Vagina (tissue), 2 donors: ENCODE measurements around the gene RPL18. TPM values are rescaled to one million over a fixed set of nuclear protein-coding genes. Genes with fewer than 3 reads are reported as not detected.

ENCODE experiments used
- DNase-seq, 2 donors: peaks; one replicate each; pipeline ENCODE4 v3.0.0-alpha.2; 2017; ENCODE audit errors: extremely low spot score in 2 of 2
- H3K27ac ChIP-seq: fragments of 200-600 bp; sonication (generic); one replicate; pipeline ENCODE4 v1.5.1; 2019
- H3K27me3 ChIP-seq: fragments of 200-600 bp; sonication (generic); one replicate; pipeline ENCODE4 v1.5.1; 2019
- H3K36me3 ChIP-seq, 2 donors: fragments of 200-600 bp; sonication (generic); one replicate each; pipeline ENCODE4 v1.5.1; 2017 to 2019
- H3K4me1 ChIP-seq: fragments of 200-600 bp; sonication (generic); one replicate; pipeline ENCODE4 v1.5.1; 2019
- H3K4me3 ChIP-seq, 2 donors: fragments of 200-600 bp; sonication (generic); 1 replicate in 1 of 2; 2 replicates in 1 of 2; pipeline ENCODE4 v1.5.1; 2016 to 2019
- H3K9me3 ChIP-seq: fragments of 200-600 bp; sonication (generic); one replicate; pipeline ENCODE4 v1.5.1; 2019
- POLR2A ChIP-seq, 2 donors: fragments of 450-650 bp; IDR thresholded peaks; one replicate each; pipeline ENCODE4 v1.6.1; 2017; ENCODE audit warnings: antibody characterized with exemption in 2 of 2, mild to moderate bottlenecking in 2 of 2, moderate library complexity in 2 of 2
- POLR2AphosphoS5 ChIP-seq, 2 donors: sonication (generic); formaldehyde crosslinking; IDR thresholded peaks; one replicate each; pipeline ENCODE4 v1.9.0; 2017; ENCODE audit warnings: antibody characterized with exemption in 2 of 2, mild to moderate bottlenecking in 2 of 2, low read depth in 1 of 2; ENCODE audit not compliant: insufficient read depth in 1 of 2
- intact Hi-C: fragments of 100-400 bp; cut with DNase I; formaldehyde crosslinking; loops from one replicate; pipeline ENCODE4 v1.15.1; 2023
- total RNA-seq: library from RNA; depleted of rRNA; stranded (reverse); fragments of >200 nt; gene quantifications from one replicate; pipeline ENCODE4 v1.2.3, GENCODE V29; 2016
- TF ChIP-seq, protein P1 (sequence below), 3 experiments: fragments of 450-650 bp in 2 of 3; fragments of 200-600 bp in 1 of 3; sonication (generic) in 1 of 3; IDR thresholded peaks; one replicate each; pipeline ENCODE4 v1.5.1; 2017 to 2019; ENCODE audit warnings: antibody characterized with exemption in 3 of 3, mild to moderate bottlenecking in 2 of 3, moderate library complexity in 2 of 3

RPL18 gene
- total RNA-seq, 1 donor from 2014 or later = 2,346 TPM

DNA sequence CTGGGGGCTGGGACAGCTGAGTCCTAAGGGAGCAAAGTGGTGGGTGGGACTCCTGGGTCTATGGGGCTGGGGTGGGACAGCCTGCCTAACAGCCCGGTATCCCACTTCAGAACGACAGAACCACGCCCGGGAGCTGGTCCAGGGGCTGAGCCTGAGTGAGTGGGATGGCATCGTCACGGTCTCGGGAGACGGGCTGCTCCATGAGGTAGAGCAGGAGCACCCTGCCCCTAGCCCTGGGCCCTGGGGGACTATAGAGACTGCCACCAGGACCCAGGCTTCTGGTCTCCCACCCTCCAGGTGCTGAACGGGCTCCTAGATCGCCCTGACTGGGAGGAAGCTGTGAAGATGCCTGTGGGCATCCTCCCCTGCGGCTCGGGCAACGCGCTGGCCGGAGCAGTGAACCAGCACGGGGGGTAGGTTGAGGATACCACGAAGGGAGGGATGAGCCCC is 8.9 kb upstream of the RPL18 start:
- Histone ChIP-seq H3K9me3 (no peaks in the 10 kb centered on the region), H3K4me1 (peaks cover 55% of the 10 kb centered on the region), H3K27ac (no peak overlapping the region), H3K36me3 (peaks cover 0 to 5% of the 10 kb centered on the region in 2 donors), H3K4me3 (no peak overlapping the region), H3K27me3 (no peaks in the 10 kb centered on the region)
- no peak for DNase-seq
- no peak for TF ChIP-seq POLR2A (IDR thresholded peaks at IDR 0.05)
- TF ChIP-seq POLR2AphosphoS5 (IDR thresholded peaks at IDR 0.05; ENCODE audit: insufficient read depth in 1 of 2, low read depth in 1 of 2) = no peak
- TF ChIP-seq, protein P1, sequence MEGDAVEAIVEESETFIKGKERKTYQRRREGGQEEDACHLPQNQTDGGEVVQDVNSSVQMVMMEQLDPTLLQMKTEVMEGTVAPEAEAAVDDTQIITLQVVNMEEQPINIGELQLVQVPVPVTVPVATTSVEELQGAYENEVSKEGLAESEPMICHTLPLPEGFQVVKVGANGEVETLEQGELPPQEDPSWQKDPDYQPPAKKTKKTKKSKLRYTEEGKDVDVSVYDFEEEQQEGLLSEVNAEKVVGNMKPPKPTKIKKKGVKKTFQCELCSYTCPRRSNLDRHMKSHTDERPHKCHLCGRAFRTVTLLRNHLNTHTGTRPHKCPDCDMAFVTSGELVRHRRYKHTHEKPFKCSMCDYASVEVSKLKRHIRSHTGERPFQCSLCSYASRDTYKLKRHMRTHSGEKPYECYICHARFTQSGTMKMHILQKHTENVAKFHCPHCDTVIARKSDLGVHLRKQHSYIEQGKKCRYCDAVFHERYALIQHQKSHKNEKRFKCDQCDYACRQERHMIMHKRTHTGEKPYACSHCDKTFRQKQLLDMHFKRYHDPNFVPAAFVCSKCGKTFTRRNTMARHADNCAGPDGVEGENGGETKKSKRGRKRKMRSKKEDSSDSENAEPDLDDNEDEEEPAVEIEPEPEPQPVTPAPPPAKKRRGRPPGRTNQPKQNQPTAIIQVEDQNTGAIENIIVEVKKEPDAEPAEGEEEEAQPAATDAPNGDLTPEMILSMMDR (IDR thresholded peaks at IDR 0.05) = no peak
- intact Hi-C loops = no loop called here

DNA sequence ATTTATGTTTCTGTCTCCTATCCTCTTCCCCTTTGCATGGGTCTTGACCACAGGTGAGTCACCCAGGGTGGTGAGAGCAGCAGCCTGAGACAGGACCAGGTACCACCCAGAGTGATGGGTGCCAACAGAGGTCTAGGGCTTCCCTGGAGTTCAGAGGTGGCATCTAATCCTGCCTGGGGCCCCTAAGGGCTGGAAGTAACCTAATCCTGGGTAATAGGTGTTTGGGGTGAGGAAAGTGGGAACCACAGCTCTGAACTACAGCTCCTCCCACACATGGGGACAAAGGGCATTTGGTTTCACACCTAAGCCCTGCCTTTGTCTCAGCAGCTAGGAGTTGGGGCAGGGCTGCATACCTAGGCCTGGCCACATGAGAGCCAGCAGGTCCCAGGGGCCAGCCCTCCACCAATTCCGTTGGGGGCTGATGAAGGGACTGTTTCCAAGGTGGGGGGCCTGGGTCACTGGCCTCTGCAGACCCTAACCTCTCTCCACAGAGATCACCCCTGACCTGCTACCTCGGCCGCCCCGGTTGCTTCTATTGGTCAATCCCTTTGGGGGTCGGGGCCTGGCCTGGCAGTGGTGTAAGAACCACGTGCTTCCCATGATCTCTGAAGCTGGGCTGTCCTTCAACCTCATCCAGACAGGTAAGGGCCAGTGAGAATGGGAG is 8.4 kb upstream of the RPL18 start:
- Histone ChIP-seq H3K4me3 (no peak overlapping the region), H3K36me3 (peaks cover 0 to 5% of the 10 kb centered on the region in 2 donors), H3K27ac (no peak overlapping the region), H3K4me1 (peaks cover 52% of the 10 kb centered on the region), H3K27me3 (no peaks in the 10 kb centered on the region), H3K9me3 (no peaks in the 10 kb centered on the region)
- DNase-seq = no peak
- TF ChIP-seq POLR2A (IDR thresholded peaks at IDR 0.05) (no peak), POLR2AphosphoS5 (IDR thresholded peaks at IDR 0.05; ENCODE audit: insufficient read depth in 1 of 2, low read depth in 1 of 2) (no peak)
- TF ChIP-seq, protein P1 (IDR thresholded peaks at IDR 0.05) = no peak
- intact Hi-C loops = no loop called here

DNA sequence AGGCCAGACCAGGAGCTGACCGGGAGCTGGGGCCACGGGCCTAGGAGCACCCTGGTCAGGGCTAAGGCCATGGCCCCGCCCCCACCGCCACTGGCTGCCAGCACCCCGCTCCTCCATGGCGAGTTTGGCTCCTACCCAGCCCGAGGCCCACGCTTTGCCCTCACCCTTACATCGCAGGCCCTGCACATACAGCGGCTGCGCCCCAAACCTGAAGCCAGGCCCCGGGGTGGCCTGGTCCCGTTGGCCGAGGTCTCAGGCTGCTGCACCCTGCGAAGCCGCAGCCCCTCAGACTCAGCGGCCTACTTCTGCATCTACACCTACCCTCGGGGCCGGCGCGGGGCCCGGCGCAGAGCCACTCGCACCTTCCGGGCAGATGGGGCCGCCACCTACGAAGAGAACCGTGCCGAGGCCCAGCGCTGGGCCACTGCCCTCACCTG is 6.9 kb upstream of the RPL18 start:
- Histone ChIP-seq H3K4me1 (peaks cover 38% of the 10 kb centered on the region), H3K27me3 (no peaks in the 10 kb centered on the region), H3K27ac (no peak overlapping the region), H3K9me3 (no peaks in the 10 kb centered on the region), H3K4me3 (no peak overlapping the region), H3K36me3 (peaks cover 0 to 4% of the 10 kb centered on the region in 2 donors)
- intact Hi-C loops = no loop called here
- no peak for TF ChIP-seq POLR2AphosphoS5 (IDR thresholded peaks at IDR 0.05; ENCODE audit: insufficient read depth in 1 of 2, low read depth in 1 of 2)
- TF ChIP-seq, protein P1 (IDR thresholded peaks at IDR 0.05) = no peak
- TF ChIP-seq POLR2A (IDR thresholded peaks at IDR 0.05) = no peak
- DNase-seq = no peak

DNA sequence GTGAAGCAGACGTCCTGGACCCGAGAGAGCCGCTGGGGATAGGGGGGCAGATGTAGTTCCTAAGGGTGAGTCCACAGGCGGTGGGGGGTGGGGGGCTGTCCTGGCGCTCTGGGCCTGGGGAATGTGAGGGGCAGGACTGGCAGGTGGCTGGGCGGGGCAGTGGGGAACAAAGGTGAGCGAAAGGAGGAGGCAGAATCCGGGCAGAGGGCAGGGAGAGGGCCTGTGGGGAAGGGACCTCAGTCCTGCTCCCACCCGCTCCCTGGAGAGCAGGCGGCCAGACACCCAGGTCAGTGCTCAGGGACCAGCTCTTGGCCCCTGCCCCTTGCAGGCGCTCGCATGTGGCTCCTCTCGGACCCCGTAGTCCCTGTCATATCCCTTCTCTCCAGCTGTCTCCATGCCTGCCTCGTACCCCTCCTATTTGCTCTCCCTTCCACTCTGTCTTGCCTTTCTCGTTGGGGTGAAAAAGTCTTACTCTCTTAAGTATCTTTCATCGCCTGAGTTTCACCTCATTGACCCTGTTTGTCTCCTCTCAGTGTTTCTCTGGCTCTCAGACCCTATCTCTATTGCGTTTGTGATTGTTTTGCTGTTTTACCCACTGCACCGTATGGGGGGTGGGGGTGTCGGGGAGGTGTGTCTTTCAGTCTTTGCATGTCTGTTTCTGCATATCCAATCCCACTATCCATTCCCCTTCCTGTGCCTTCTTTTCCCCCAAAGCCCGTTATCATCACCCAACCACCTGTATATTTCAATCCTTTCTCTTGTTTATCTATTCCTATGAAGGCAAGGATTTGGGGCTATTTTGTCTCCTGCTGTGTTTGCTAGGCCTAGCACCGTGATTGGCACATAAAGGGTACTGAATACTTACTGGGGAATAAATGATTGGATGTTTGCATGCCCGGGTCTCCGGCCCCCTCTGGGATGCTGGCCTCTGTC is 6.1 kb upstream of the RPL18 start:
- intact Hi-C loops = no loop called here
- H3K27me3 ChIP-seq = no peaks in the 10 kb centered on the region
- TF ChIP-seq POLR2A (IDR thresholded peaks at IDR 0.05) (no peak), POLR2AphosphoS5 (IDR thresholded peaks at IDR 0.05; ENCODE audit: insufficient read depth in 1 of 2, low read depth in 1 of 2) (no peak)
- TF ChIP-seq, protein P1 (IDR thresholded peaks at IDR 0.05) = no peak
- peak overlapping the region; percentile 84 for H3K27ac ChIP-seq
- H3K36me3 ChIP-seq = no peaks in the 10 kb centered on the region
- DNase-seq = peak in 1 of 2 donors; percentile 88
- peak overlapping the region; percentile 19 to 39 for H3K4me3 ChIP-seq
- peaks cover 33% of the 10 kb centered on the region for H3K4me1 ChIP-seq
- H3K9me3 ChIP-seq = no peaks in the 10 kb centered on the region
